HG02759 (cell line): ENCODE data around the gene ISOC2.
"Not testable (repeated sequence)": the region's sequence is repeated elsewhere in the genome, so short reads cannot be mapped to it uniquely, and the experiment has no call there.

ENCODE experiments used
- ATAC-seq: cut with Tn5 transposase; IDR thresholded peaks from one replicate; pipeline ENCODE4 v1.9.1; 2021; ENCODE audit warnings: mild to moderate bottlenecking, moderate library complexity; ENCODE audit not compliant: unreplicated experiment

Gene ISOC2

DNA sequence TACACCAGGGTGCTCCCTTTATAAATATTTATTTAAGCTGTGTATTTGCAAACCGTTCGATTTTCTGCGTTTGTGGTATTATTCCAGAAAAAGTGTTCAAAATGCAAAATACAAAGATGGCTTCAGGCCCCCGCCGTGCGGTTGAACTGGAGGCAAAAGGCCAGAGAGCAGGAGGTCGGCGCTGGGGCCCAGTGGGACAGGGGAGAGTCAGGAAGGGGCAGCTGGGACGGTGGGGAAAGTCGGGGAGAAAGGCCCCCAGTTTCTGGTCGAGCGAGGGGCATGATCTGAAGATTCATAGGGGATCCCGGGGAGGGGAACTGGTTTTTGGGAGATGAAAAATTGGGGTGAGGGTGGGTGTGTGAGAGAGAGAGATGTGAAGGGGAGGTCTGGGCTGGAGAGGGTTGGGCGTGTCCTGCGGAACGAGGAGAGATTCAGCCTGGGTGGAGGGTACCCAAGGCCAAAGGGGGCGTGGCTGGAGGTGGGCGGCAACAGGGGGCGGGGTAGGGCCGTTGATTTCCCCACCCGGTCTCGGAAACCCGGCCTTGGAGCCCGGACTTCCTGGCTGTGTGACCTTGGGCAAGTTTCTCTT is 678 bp downstream of the ISOC2 start:
- ATAC-seq, result no peak

DNA sequence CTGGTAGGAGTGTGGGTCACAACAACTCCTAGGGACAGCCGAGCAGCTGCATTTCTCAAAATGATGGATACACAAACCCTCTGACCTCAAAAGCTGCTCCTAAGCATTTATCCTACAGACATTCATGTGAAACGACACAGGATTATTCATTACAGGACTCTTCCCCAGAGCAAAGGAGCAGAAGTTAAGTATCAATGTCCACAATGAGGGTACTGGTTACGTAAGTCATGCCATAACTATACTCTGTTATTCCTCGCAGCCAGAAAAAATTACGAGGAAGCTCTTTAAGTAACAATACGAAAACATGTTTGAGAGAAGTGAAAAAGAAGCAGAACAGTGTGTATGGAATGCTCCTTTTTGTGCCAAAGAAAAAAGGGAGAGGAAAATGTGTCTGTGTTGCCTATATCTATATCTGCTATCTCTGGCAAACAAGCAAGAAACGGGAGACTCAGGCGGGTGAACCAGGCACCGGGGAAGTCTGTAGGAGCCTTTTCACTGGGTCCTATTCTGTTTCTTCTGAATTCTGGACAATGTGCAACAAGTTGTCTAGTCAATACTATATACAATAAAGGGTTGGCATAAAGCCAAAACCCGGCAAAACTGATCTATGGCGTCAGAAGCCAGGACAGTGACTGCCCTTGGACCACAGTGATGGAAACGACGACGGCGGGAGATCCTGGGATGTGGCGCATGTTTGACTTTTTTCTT is 1.3 kb downstream of the ISOC2 start:
- no peak for ATAC-seq

GRCh38 chr19:55459551-55459949 is 1.9 kb downstream of the ISOC2 start:
- no peak for ATAC-seq

DNA sequence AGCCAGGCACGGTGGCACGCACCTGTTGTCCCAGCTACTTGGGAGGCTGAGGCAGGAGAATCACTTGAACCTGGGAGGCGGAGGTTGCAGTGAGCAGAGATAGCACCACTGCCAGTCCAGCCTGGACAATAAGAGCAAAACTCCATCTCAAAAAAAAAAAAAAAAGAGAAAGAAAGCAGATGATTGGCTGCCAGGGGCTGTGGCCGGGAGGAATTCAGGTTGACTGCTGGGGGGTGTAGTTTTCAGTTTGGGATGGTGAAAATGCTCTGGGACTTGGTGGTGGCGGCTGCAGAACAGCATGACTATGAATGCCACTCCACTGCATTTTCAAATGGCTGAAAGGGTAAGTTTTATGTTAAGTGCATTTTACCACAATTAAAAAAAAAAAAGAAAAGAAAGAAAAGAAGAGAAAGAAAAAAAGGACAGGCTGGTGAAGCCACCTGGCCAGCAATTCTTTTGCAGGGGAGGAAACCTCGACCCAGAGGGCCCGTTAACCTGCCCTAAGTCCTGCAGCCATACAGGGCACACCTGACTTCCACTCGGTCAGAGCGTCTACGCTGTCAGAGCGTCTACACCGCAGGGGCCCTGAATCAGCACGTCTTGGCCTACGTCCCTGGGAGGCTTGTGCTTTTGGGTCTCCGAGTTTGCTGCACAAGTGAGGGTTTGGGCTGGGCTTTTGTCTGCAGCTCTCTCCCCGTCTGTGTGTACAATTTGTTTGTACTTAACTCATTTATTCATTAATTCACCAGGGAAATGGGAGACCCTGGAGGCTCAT is 3.6 kb downstream of the ISOC2 start:
- no peak for ATAC-seq

DNA sequence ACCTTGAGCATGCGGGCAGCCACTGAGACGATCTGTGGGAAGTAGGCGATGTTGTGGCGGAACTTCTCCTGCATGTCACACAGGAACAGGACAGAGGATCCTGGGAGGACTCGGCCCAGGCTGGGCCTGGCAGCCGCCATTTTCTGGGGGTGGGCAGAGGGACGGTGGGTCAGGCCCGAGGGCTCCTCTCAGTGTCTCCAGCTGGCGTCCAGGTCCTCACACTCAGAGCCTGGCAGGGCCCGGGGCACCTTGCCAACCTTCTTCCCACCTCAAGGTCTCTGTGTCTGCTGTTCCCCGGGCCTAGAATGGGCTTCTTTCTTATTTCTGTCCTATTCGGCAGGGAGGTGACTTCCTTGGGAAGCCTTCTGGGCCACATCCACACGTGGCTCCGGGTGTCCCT is 5.1 kb downstream of the ISOC2 start:
- ATAC-seq, result no peak

GRCh38 chr19:55455576-55456235 is 5.7 kb downstream of the ISOC2 start:
- no peak for ATAC-seq

- no peak for ATAC-seq
These were observed 6.6 kb downstream of the ISOC2 start for GRCh38 chr19:55454787-55455243.

DNA sequence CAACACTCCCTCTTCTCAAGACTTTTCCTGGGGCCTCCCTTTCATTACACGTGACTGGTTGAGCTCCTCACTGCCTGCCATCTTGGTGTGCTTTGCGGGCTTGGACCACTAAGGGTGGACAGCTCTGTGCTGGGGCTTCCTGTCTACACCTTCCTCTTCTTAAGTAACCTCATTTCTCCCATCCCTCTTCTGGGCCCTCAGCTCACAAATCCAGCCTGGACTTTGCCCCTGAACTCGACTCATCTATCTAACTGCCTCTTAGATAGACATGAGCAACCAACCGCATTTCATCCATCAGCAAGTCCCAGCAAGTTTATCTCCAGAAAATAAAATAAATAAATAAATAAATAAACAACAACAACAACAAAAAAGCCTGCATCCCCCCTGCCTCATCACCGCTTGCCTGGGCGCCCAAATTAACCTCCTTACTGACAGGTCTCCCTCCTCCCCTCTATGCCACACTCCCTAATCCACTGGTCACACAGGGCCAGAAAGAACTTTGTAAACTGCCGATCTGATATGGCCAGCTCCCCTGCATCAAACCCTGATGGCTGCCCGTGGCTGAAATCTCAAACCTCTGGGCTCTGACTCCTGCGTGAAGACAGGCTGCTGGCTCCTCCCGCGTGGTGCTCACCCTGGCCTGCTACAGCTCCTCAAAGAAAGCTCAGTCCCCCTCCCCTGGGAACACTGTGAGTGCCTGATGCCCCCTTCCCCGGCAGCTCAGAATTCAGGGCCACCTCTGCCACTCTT is 7.8 kb downstream of the ISOC2 start:
- ATAC-seq, result no peak

GRCh38 chr19:55452749-55453346 is 8.6 kb downstream of the ISOC2 start:
- no peak for ATAC-seq

GRCh38 chr19:55451965-55452748 is 9.3 kb downstream of the ISOC2 start:
- ATAC-seq, result no peak

GRCh38 chr19:55451163-55451964 is 10.1 kb downstream of the ISOC2 start:
- no peak for ATAC-seq

- ATAC-seq, result no peak
These were observed 12.0 kb downstream of the ISOC2 start for GRCh38 chr19:55449469-55449868.

DNA sequence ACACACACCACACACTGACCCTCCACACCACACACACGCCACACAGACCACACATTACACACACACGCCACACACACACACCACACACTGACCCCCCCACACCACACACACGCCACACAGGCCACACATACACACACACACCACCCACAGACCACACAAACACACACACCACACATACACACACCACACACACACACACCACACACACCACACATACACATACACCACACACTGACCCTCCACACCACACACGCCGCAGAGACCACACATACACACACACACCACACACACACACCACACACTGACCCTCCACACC is 13.3 kb downstream of the ISOC2 start:
- not testable (repeated sequence) for ATAC-seq

GRCh38 chr19:55447421-55448174 is 13.8 kb downstream of the ISOC2 start:
- no peak for ATAC-seq

- ATAC-seq, result no peak
These were observed 15.4 kb downstream of the ISOC2 start for GRCh38 chr19:55446060-55446459.

DNA sequence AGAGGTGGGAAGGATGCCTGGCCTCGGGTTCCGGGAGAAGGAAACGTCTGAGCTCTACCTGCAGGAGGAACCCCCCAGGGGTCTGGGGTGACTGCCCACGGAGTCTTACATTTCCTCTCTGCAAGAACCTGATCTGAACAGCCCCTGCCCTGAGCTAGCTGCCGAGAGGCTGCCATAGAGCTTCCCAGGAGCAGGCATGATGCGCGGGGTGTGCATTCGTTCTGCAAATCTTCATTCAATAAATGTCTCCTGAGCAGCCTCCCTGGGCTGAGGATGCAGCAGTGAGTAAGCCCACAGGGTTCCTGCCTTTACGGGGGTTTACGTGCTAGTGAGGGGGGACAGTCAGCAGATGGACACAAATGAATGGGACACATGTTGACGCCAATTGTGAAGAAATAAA is 16.8 kb downstream of the ISOC2 start:
- ATAC-seq, result no peak

GRCh38 chr19:55443824-55444480 is 17.5 kb downstream of the ISOC2 start:
- no peak for ATAC-seq
